ENCODE results near the gene BTBD9.

Gene BTBD9

GRCh38 chr6:38174315-38174714 is 465.4 kb downstream of the BTBD9 start:
- no peak for TF ChIP-seq CTCF (IDR thresholded peaks at IDR 0.05; ENCODE audit: low read depth, low read length, missing control alignments)
- H3K4me3 ChIP-seq (ENCODE audit: low read depth, low read length) = no peak overlapping the region
- DNase-seq (ENCODE audit: low read depth) = no peak
- in situ Hi-C loops (cut with HindIII; ENCODE audit: low sequenced_read_pairs) = no loop called here

- TF ChIP-seq CTCF (IDR thresholded peaks at IDR 0.05; ENCODE audit: low read depth, low read length, missing control alignments) = no peak
- H3K4me3 ChIP-seq (ENCODE audit: low read depth, low read length) = no peak overlapping the region
- no peak for DNase-seq (ENCODE audit: low read depth)
- in situ Hi-C loops (cut with HindIII; ENCODE audit: low sequenced_read_pairs) = no loop called here
Observed at GRCh38 chr6:38173909-38174308, 465.8 kb downstream of the BTBD9 start.

GRCh38 chr6:38172739-38173410 is 466.9 kb downstream of the BTBD9 start:
- in situ Hi-C loops (cut with HindIII; ENCODE audit: low sequenced_read_pairs) = no loop called here
- H3K4me3 ChIP-seq (ENCODE audit: low read depth, low read length) = no peak overlapping the region
- DNase-seq (ENCODE audit: low read depth) = no peak
- no peak for TF ChIP-seq CTCF (IDR thresholded peaks at IDR 0.05; ENCODE audit: low read depth, low read length, missing control alignments)

GRCh38 chr6:38171997-38172738 is 467.6 kb downstream of the BTBD9 start:
- no peak overlapping the region for H3K4me3 ChIP-seq (ENCODE audit: low read depth, low read length)
- TF ChIP-seq CTCF (IDR thresholded peaks at IDR 0.05; ENCODE audit: low read depth, low read length, missing control alignments) = no peak
- in situ Hi-C loops (cut with HindIII; ENCODE audit: low sequenced_read_pairs) = no loop called here
- no peak for DNase-seq (ENCODE audit: low read depth)

GRCh38 chr6:38170666-38171355 is 468.9 kb downstream of the BTBD9 start:
- no peak overlapping the region for H3K4me3 ChIP-seq (ENCODE audit: low read depth, low read length)
- in situ Hi-C loops (cut with HindIII; ENCODE audit: low sequenced_read_pairs) = no loop called here
- TF ChIP-seq CTCF (IDR thresholded peaks at IDR 0.05; ENCODE audit: low read depth, low read length, missing control alignments) = no peak
- DNase-seq (ENCODE audit: low read depth) = no peak

GRCh38 chr6:38169977-38170526 is 469.7 kb downstream of the BTBD9 start:
- no peak overlapping the region for H3K4me3 ChIP-seq (ENCODE audit: low read depth, low read length)
- no peak for TF ChIP-seq CTCF (IDR thresholded peaks at IDR 0.05; ENCODE audit: low read depth, low read length, missing control alignments)
- DNase-seq (ENCODE audit: low read depth) = no peak
- in situ Hi-C loops (cut with HindIII; ENCODE audit: low sequenced_read_pairs) = no loop called here
